ENCODE data around the gene IDH3B.

IDH3B gene

GRCh38 chr20:2612073-2612472, 51.9 kb downstream of the IDH3B start:
- no peak for DNase-seq

DNA sequence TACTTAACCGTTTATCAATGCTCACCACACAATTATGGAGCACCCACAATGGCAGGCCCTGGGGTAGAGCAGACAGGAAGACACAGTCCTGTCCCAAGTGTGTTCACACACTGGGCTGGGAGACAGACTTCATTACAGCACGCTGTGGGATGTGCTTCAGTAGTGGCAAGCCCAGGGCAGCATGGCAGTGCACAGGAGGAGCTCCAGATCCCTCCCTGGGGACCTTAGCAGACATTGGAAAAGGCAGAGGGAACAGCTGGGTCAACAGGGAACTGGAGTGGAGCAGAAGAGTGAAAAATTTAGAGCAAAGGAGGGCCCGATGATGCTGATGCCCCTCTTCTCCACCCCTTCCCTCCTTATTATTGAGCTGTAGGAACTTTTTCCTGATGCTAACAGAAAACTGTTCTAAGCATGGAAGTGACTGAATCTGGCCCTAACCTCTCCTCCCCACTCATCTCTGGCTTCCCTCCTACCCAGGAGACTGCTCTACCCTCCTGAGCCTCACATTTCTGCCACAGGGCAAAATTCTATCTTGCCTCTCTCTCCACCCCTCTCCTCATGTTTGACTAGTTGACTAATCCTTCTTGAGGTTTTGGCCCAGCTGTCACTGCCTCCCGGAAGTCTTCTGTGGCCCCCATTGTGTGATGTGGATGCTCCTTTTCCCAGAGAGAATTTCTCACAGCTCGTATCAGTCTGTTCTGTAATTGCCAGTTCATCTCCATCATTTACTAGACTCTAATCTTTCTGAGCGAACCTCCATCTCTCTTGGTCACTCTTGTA, 52.9 kb downstream of the IDH3B start:
- no peak for DNase-seq

DNA sequence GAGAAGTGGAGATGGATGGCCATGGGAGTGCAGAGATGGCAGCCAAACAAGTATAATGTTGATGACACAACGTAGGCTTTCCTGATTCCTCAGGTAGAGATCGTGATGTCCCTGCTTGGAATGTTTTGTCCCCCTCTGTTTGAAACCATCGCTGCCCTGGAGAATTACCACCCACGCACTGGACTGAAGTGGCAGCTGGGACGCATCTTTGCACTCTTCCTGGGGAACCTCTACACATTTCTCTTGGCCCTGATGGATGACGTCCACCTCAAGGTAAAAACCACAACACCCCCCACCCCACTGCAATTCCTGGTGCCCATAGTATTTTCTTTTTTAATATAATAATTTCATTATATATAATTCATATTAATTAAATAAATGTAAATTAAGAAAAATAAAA, 53.7 kb downstream of the IDH3B start:
- no peak for DNase-seq
